OCI-LY1 (cell line): ENCODE results near the gene CDX2.

Experiments
- H2AFZ ChIP-seq: fragments of 200-600 bp; sonication (generic), shearing (Covaris generic); 2 replicates; pipeline ENCODE4 v1.6.0; 2014; ENCODE audit warnings: antibody characterized with exemption, mild to moderate bottlenecking, low read length
- H3F3A ChIP-seq: fragments of 200-600 bp; sonication (generic), shearing (Covaris generic); 2 replicates; pipeline ENCODE4 v1.6.0; 2014; ENCODE audit warnings: mild to moderate bottlenecking, antibody characterized with exemption, low read length, moderate library complexity; ENCODE audit not compliant: insufficient read depth
- H3K27ac ChIP-seq: fragments of 200-600 bp; sonication (generic); 2 replicates; pipeline ENCODE4 v1.5.1; 2014; ENCODE audit warnings: low read length, mixed run types, mild to moderate bottlenecking, low read depth; ENCODE audit not compliant: poor library complexity, severe bottlenecking
- H3K27me3 ChIP-seq: fragments of 200-600 bp; sonication (generic); 2 replicates; pipeline ENCODE4 v1.6.0; 2014; ENCODE audit warnings: antibody characterized with exemption, mild to moderate bottlenecking, low read length, moderate library complexity; ENCODE audit not compliant: insufficient read depth
- H3K36me3 ChIP-seq: fragments of 200-600 bp; sonication (generic); 2 replicates; pipeline ENCODE4 v1.6.1; 2014; ENCODE audit warnings: mild to moderate bottlenecking, antibody characterized with exemption, low read length, moderate library complexity, mixed read lengths; ENCODE audit not compliant: insufficient read depth
- H3K4me1 ChIP-seq: fragments of 200-600 bp; sonication (generic); 2 replicates; pipeline ENCODE4 v1.5.1; 2014; ENCODE audit warnings: mild to moderate bottlenecking, low read length, moderate library complexity; ENCODE audit not compliant: insufficient read depth, severe bottlenecking
- H3K4me2 ChIP-seq: fragments of 200-600 bp; sonication (generic), shearing (Covaris generic); 2 replicates; pipeline ENCODE4 v1.6.1; 2014; ENCODE audit warnings: low read length
- H3K4me3 ChIP-seq: fragments of 200-600 bp; sonication (generic); 2 replicates; pipeline ENCODE4 v1.5.1; 2014; ENCODE audit warnings: low read length, low read depth, mild to moderate bottlenecking, mixed read lengths; ENCODE audit not compliant: poor library complexity, severe bottlenecking
- H3K79me2 ChIP-seq: fragments of 200-600 bp; shearing (Covaris generic); 2 replicates; pipeline ENCODE4 v1.6.1; 2016; ENCODE audit warnings: mixed run types, low read length, mixed read lengths; ENCODE audit not compliant: insufficient read depth
- H3K9ac ChIP-seq: fragments of 200-600 bp; sonication (generic), shearing (Covaris generic); 2 replicates; pipeline ENCODE4 v1.6.1; 2014; ENCODE audit warnings: mild to moderate bottlenecking, low read length, mixed read lengths
- H3K9me2 ChIP-seq: fragments of 200-600 bp; sonication (generic), shearing (Covaris generic); 2 replicates; pipeline ENCODE4 v1.6.1; 2014; ENCODE audit warnings: low read depth, mild to moderate bottlenecking, low read length, mixed read lengths
- H3K9me3 ChIP-seq: fragments of 200-600 bp; shearing (Covaris generic); 2 replicates; pipeline ENCODE4 v1.6.1; 2014; ENCODE audit warnings: low read length, mixed read lengths
- H4K20me1 ChIP-seq: fragments of 200-600 bp; sonication (generic), shearing (Covaris generic); 2 replicates; pipeline ENCODE4 v1.6.0; 2016; ENCODE audit warnings: mild to moderate bottlenecking, low read length; ENCODE audit not compliant: insufficient read depth
- EZH2 ChIP-seq: fragments of 200-600 bp; sonication (generic), shearing (Covaris generic); IDR thresholded peaks from 2 replicates; pipeline ENCODE4 v1.8.0; 2017; ENCODE audit warnings: borderline replicate concordance, mixed run types, mild to moderate bottlenecking, antibody characterized with exemption, low read length, moderate library complexity, mixed read lengths
- TF ChIP-seq, protein P1 (sequence below): fragments of 200-600 bp; sonication (generic), shearing (Covaris generic); IDR thresholded peaks from 2 replicates; pipeline ENCODE4 v1.5.1; 2017; ENCODE audit warnings: mild to moderate bottlenecking, antibody characterized with exemption, low read length, moderate library complexity, mixed read lengths

Gene CDX2

DNA sequence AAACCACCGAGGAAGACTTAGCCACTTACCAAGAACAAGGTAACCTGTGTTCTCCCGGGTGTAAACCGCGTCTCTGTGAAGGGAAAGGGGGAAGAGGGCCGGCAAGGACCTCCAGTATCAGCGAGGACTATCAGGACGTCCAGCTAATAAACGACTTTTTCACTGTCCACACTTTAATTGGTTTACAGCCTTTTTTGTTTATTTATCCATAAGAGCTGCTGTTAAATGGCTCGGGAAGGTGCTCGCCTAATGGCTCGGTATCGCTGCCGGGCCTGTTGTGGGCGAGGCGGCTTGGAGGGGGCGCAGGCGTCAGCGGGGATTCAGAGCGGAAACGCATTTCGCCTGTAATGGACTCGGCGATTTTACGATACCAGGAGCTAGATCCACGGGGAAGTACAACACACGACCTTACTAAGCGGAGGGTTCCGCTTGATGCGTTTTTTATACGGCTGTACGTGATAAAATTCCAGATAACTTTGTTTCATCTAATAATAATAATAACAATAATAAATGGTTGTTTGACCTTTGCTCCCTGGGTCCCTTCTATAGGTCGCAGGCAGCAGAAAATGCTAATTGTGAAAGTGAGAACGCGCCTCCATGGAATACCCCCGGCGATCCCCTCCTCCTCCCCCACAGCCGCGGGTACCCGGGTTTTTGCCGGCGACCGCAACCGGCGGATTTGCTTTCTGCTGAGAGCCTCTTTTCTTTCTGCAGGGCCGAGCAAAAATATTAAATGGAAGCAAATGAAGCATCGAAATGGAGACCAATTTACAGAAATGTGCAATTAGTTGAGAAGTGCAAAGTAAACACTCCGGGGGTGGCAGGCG, 51.8 kb downstream of the CDX2 start:
- H3K4me3 ChIP-seq = no peak overlapping the region
- H3F3A ChIP-seq = no peaks in the 10 kb centered on the region
- H3K9ac ChIP-seq = no peak overlapping the region
- H3K4me2 ChIP-seq = no peak overlapping the region
- no peaks in the 10 kb centered on the region for H3K79me2 ChIP-seq
- H2AFZ ChIP-seq = no peak overlapping the region
- H3K27me3 ChIP-seq = no peaks in the 10 kb centered on the region
- no peaks in the 10 kb centered on the region for H3K9me3 ChIP-seq
- TF ChIP-seq, protein P1, sequence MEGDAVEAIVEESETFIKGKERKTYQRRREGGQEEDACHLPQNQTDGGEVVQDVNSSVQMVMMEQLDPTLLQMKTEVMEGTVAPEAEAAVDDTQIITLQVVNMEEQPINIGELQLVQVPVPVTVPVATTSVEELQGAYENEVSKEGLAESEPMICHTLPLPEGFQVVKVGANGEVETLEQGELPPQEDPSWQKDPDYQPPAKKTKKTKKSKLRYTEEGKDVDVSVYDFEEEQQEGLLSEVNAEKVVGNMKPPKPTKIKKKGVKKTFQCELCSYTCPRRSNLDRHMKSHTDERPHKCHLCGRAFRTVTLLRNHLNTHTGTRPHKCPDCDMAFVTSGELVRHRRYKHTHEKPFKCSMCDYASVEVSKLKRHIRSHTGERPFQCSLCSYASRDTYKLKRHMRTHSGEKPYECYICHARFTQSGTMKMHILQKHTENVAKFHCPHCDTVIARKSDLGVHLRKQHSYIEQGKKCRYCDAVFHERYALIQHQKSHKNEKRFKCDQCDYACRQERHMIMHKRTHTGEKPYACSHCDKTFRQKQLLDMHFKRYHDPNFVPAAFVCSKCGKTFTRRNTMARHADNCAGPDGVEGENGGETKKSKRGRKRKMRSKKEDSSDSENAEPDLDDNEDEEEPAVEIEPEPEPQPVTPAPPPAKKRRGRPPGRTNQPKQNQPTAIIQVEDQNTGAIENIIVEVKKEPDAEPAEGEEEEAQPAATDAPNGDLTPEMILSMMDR = no peak
- TF ChIP-seq EZH2 = no peak
- no peaks in the 10 kb centered on the region for H3K4me1 ChIP-seq
- H3K36me3 ChIP-seq = no peaks in the 10 kb centered on the region
- no peaks in the 10 kb centered on the region for H4K20me1 ChIP-seq
- H3K9me2 ChIP-seq = no peaks in the 10 kb centered on the region
- H3K27ac ChIP-seq = no peak overlapping the region

GRCh38 chr13:27915301-27916207, 53.6 kb downstream of the CDX2 start:
- H2AFZ ChIP-seq = no peak overlapping the region
- H3K4me1 ChIP-seq = no peaks in the 10 kb centered on the region
- no peaks in the 10 kb centered on the region for H3K9me2 ChIP-seq
- no peak overlapping the region for H3K4me2 ChIP-seq
- no peaks in the 10 kb centered on the region for H3K79me2 ChIP-seq
- H3K36me3 ChIP-seq = no peaks in the 10 kb centered on the region
- TF ChIP-seq, protein P1 = no peak
- TF ChIP-seq EZH2 = no peak
- H3K27me3 ChIP-seq = no peaks in the 10 kb centered on the region
- H3K27ac ChIP-seq = no peak overlapping the region
- H3K9me3 ChIP-seq = no peaks in the 10 kb centered on the region
- H3K9ac ChIP-seq = no peak overlapping the region
- no peaks in the 10 kb centered on the region for H4K20me1 ChIP-seq
- no peaks in the 10 kb centered on the region for H3F3A ChIP-seq
- H3K4me3 ChIP-seq = no peak overlapping the region

DNA sequence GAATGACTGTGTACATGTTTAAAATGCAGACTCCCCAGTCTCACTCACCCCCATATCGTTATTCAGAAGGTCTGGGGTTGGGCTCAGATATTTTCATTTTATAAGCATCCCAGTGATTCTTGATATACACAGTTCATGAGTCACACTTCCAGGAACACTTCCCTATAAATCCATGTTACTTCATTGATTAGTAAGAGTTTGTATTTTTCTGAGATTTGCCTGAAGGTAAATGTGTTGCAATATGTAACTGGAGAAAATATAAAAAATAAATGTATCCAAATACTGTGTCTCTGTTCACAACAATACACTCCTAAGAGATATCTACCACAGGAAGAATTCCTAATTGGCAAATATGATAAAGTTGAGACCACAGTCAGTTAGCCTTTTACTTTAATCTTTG, 56.0 kb downstream of the CDX2 start:
- TF ChIP-seq, protein P1 = no peak
- TF ChIP-seq EZH2 = no peak
- no peaks in the 10 kb centered on the region for H3K4me1 ChIP-seq
- no peaks in the 10 kb centered on the region for H3K36me3 ChIP-seq
- no peaks in the 10 kb centered on the region for H4K20me1 ChIP-seq
- H3K27ac ChIP-seq = no peak overlapping the region
- no peaks in the 10 kb centered on the region for H3F3A ChIP-seq
- no peaks in the 10 kb centered on the region for H3K9me3 ChIP-seq
- no peak overlapping the region for H3K4me2 ChIP-seq
- no peaks in the 10 kb centered on the region for H3K27me3 ChIP-seq
- H3K79me2 ChIP-seq = no peaks in the 10 kb centered on the region
- no peak overlapping the region for H2AFZ ChIP-seq
- H3K9ac ChIP-seq = no peak overlapping the region
- H3K4me3 ChIP-seq = no peak overlapping the region
- H3K9me2 ChIP-seq = no peaks in the 10 kb centered on the region
